SK-N-SH (cell line): ENCODE measurements around the gene APBA3. TPM values are rescaled to one million over a fixed set of nuclear protein-coding genes. Genes with fewer than 3 reads are reported as not detected.

Experiments
- CTCF ChIA-PET: fragments of 300-600, 350-600 bp; formaldehyde crosslinking; extraction: SDS; loops from one replicate; lab custom pipeline; 2021; lab: Yijun Ruan, JAX
- POLR2A ChIA-PET: fragments of 350-600 bp; sonication (Branson Sonifier 250); formaldehyde crosslinking; extraction: SDS; loops from one replicate; lab custom pipeline; 2020; ENCODE audit warnings: antibody characterized with exemption, inconsistent platforms; lab: Yijun Ruan, JAX
- DNase-seq: peaks from one replicate; pipeline ENCODE4 v3.0.0; 2012
- H2AFZ ChIP-seq: fragments of 200-600 bp; sonication (generic); 2 replicates; pipeline ENCODE4 v1.8.1; 2016; ENCODE audit warnings: antibody characterized with exemption, mild to moderate bottlenecking, low read depth
- H3F3A ChIP-seq: fragments of 200-600 bp; sonication (generic); replicated peaks from 2 replicates; pipeline ENCODE3; 2016; ENCODE audit warnings: antibody characterized with exemption, mild to moderate bottlenecking; ENCODE audit not compliant: insufficient read depth
- H3K27ac ChIP-seq, 2 experiments: fragments of 200-500 bp in 1 of 2; fragments of 200-600 bp in 1 of 2; sonication (Bioruptor generic) in 1 of 2; sonication (generic), shearing (Covaris generic) in 1 of 2; 2 replicates each; pipeline versions ENCODE4 v1.5.1 to v1.6.1; 2014 to 2016; ENCODE audit warnings: low read depth in 2 of 2, inconsistent platforms in 1 of 2, low read length in 1 of 2, mild to moderate bottlenecking in 1 of 2, mixed read lengths in 1 of 2
- H3K27me3 ChIP-seq: fragments of 200-600 bp; sonication (generic), shearing (Covaris generic); 2 replicates; pipeline ENCODE4 v1.6.1; 2016; ENCODE audit warnings: mixed run types; ENCODE audit not compliant: insufficient read depth
- H3K36me3 ChIP-seq, 2 experiments: fragments of 200-500 bp in 1 of 2; fragments of 200-600 bp in 1 of 2; sonication (Bioruptor generic) in 1 of 2; sonication (generic) in 1 of 2; replicated peaks in 1 of 2; 2 replicates each; pipeline versions ENCODE3 to v1.5.1; 2014 to 2016; ENCODE audit warnings: low read length in 1 of 2, mild to moderate bottlenecking in 1 of 2; ENCODE audit not compliant: insufficient read depth in 2 of 2, control insufficient read depth in 1 of 2
- H3K4me1 ChIP-seq, 2 experiments: fragments of 200-500 bp in 1 of 2; fragments of 200-600 bp in 1 of 2; sonication (Bioruptor generic) in 1 of 2; sonication (generic), shearing (Covaris generic) in 1 of 2; 2 replicates each; pipeline versions ENCODE4 v1.5.1 to v1.6.1; 2014 to 2016; ENCODE audit warnings: low read depth in 1 of 2, low read length in 1 of 2, mixed run types in 1 of 2; ENCODE audit not compliant: insufficient read depth in 2 of 2, control insufficient read depth in 1 of 2
- H3K4me2 ChIP-seq: fragments of 200-600 bp; sonication (generic), shearing (Covaris generic); 2 replicates; pipeline ENCODE4 v1.6.1; 2017; ENCODE audit warnings: mixed run types
- H3K4me3 ChIP-seq, 2 experiments: fragments of 200-500 bp in 1 of 2; fragments of 200-600 bp in 1 of 2; sonication (Bioruptor generic) in 1 of 2; sonication (generic), shearing (Covaris generic) in 1 of 2; 2 replicates each; pipeline versions ENCODE4 v1.5.1 to v1.8.1; 2014 to 2016; ENCODE audit warnings: low read depth in 2 of 2, inconsistent platforms in 1 of 2, low read length in 1 of 2, mild to moderate bottlenecking in 1 of 2, mixed read lengths in 1 of 2, moderate library complexity in 1 of 2
- H3K79me2 ChIP-seq: fragments of 200-600 bp; sonication (generic); 2 replicates; pipeline ENCODE4 v1.8.1; 2017; ENCODE audit warnings: mild to moderate bottlenecking; ENCODE audit not compliant: insufficient read depth
- H3K9ac ChIP-seq: fragments of 200-600 bp; sonication (generic); 2 replicates; pipeline ENCODE4 v1.6.1; 2017; ENCODE audit warnings: mixed run types
- H3K9me2 ChIP-seq: fragments of 200-600 bp; sonication (generic); 2 replicates; pipeline ENCODE4 v1.6.1; 2017; ENCODE audit warnings: mixed run types
- H3K9me3 ChIP-seq: fragments of 200-600 bp; sonication (generic); 2 replicates; pipeline ENCODE4 v1.6.1; 2017; ENCODE audit warnings: mixed run types, mild to moderate bottlenecking, moderate library complexity
- H4K20me1 ChIP-seq: fragments of 200-600 bp; sonication (generic); 2 replicates; pipeline ENCODE4 v1.6.1; 2017; ENCODE audit warnings: mild to moderate bottlenecking, mixed run types; ENCODE audit not compliant: insufficient read depth
- CHD2 ChIP-seq: fragments of 150-350 bp; IDR thresholded peaks from 2 replicates; pipeline ENCODE4 v1.6.1; 2018; ENCODE audit warnings: low read length; ENCODE audit not compliant: partially characterized antibody
- ELF1 ChIP-seq: IDR thresholded peaks from 2 replicates; pipeline ENCODE4 v1.4.0; 2012
- EZH2phosphoT487 ChIP-seq: fragments of 200-600 bp; sonication (generic); IDR thresholded peaks from 2 replicates; pipeline ENCODE4 v1.6.1; 2017; ENCODE audit warnings: low read depth, mixed run types, mild to moderate bottlenecking, antibody characterized with exemption, moderate library complexity, borderline replicate concordance
- FOSL2 ChIP-seq: IDR thresholded peaks from 2 replicates; pipeline ENCODE4 v1.4.0; 2012; ENCODE audit warnings: low read depth, mild to moderate bottlenecking, moderate library complexity, borderline replicate concordance
- GABPA ChIP-seq: IDR thresholded peaks from 2 replicates; pipeline ENCODE4 v1.4.0; 2012; ENCODE audit warnings: low read depth, mild to moderate bottlenecking
- JUND ChIP-seq: IDR thresholded peaks from 2 replicates; pipeline ENCODE4 v1.4.0; 2012
- MAX ChIP-seq: IDR thresholded peaks from 2 replicates; pipeline ENCODE4 v1.4.0; 2012; ENCODE audit warnings: low read depth
- MEF2A ChIP-seq: IDR thresholded peaks from 2 replicates; pipeline ENCODE4 v1.4.0; 2012; ENCODE audit warnings: low read depth, borderline replicate concordance
- MXI1 ChIP-seq: IDR thresholded peaks from 2 replicates; pipeline ENCODE4 v1.6.1; 2012; ENCODE audit warnings: mild to moderate bottlenecking, low read depth, low read length, improper control_type of control experiment
- NFIC ChIP-seq: IDR thresholded peaks from 2 replicates; pipeline ENCODE4 v1.4.0; 2012; ENCODE audit warnings: borderline replicate concordance
- NRF1 ChIP-seq: IDR thresholded peaks from 2 replicates; pipeline ENCODE4 v1.6.1; 2012; ENCODE audit warnings: low read depth, mild to moderate bottlenecking, low read length
- RAD21 ChIP-seq: IDR thresholded peaks from 2 replicates; pipeline ENCODE4 v1.6.1; 2012; ENCODE audit warnings: mild to moderate bottlenecking, low read length
- RCOR1 ChIP-seq: fragments of 150-350 bp; IDR thresholded peaks from 2 replicates; pipeline ENCODE4 v1.6.1; 2017; ENCODE audit warnings: antibody characterized with exemption, low read length
- RFX5 ChIP-seq: IDR thresholded peaks from 2 replicates; pipeline ENCODE4 v1.6.1; 2012; ENCODE audit warnings: mild to moderate bottlenecking, improper control_type of control experiment, low read length
- RXRA ChIP-seq: IDR thresholded peaks from 2 replicates; pipeline ENCODE4 v1.4.0; 2012; ENCODE audit warnings: low read depth, mild to moderate bottlenecking, borderline replicate concordance
- SMC3 ChIP-seq: IDR thresholded peaks from 2 replicates; pipeline ENCODE4 v1.6.1; 2012; ENCODE audit warnings: low read depth, low read length, improper control_type of control experiment
- TCF12 ChIP-seq: IDR thresholded peaks from 2 replicates; pipeline ENCODE4 v1.4.0; 2012
- USF1 ChIP-seq: IDR thresholded peaks from 2 replicates; pipeline ENCODE4 v1.4.0; 2012; ENCODE audit warnings: low read depth, borderline replicate concordance
- WGBS: methylation state at CpG from one replicate; pipeline ENCODE4 v1.1.6; 2017; ENCODE audit warnings: low lambda C conversion rate; 5-methylcytosine and 5-hydroxymethylcytosine counted together
- polyA plus RNA-seq, 3 experiments: library from polyadenylated mRNA; depleted of rRNA; stranded (reverse); fragments of >200 nt; gene quantifications; 2 replicates each; pipeline ENCODE4 v1.2.3, GENCODE V29; 2012
- TF ChIP-seq, protein P1 (sequence below): fragments of 150-350 bp; IDR thresholded peaks from 2 replicates; pipeline ENCODE4 v1.6.1; 2017; ENCODE audit warnings: antibody characterized with exemption, low read length, low read depth, borderline replicate concordance
- TF ChIP-seq, protein P2 (sequence below): IDR thresholded peaks from 2 replicates; pipeline ENCODE4; 2012

Gene APBA3
- polyA plus RNA-seq, 1 of the 3 experiments (the other 2 are of a cell fraction) = 10.6 TPM

DNA sequence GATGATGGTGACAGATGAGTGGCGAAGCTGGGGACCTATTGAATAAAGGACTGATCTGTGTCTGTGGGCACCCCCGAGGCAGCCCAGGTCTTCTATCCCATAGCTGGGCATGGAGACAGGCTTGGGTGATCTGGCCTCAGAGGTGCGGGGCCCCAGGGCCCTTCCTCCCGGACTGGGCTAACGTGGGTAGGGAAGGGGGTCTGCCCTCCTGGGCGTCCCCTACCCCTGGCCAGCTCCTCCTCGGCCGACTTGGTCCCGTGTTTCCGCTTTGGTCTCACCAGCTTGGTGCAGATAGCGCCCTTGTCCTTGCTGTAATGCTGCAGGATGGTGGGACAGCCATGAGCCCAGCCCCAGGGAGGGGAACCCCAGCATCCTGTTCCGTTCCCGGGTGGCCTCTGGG, 21.4 kb upstream of the APBA3 start (continued):
- TF ChIP-seq EZH2phosphoT487 (no peak), ELF1 (no peak), FOSL2 (no peak)
- TF ChIP-seq, protein P1, sequence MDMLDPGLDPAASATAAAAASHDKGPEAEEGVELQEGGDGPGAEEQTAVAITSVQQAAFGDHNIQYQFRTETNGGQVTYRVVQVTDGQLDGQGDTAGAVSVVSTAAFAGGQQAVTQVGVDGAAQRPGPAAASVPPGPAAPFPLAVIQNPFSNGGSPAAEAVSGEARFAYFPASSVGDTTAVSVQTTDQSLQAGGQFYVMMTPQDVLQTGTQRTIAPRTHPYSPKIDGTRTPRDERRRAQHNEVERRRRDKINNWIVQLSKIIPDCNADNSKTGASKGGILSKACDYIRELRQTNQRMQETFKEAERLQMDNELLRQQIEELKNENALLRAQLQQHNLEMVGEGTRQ = no peak

DNA sequence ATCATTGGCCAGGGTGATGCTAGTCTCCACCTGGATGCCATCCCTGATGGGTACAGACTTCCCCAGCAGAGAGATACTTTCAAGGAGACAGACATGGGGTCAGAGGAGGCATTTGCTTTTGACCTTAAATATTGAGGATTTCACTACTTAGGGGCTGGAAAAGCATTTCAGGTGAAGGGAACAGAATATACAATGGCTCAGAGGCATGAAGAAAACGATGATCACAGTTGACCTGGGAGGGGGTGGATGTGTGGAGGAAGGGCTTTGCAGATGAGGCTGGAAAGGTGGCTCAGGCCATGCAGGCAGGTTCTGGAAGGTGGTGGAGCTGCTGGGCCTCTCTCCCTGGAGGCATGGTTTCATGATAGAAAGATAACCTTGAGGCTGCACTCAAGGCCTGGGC, 20.8 kb upstream of the APBA3 start:
- no peaks in the 10 kb centered on the region; a peak in 1 of 4 replicates for H3K4me1 ChIP-seq
- no peak overlapping the region for H3K4me3 ChIP-seq
- H3K36me3 ChIP-seq = no peaks in the 10 kb centered on the region
- TF ChIP-seq ELF1 (no peak), MAX (no peak), CHD2 (no peak), RCOR1 (no peak), USF1 (no peak), RFX5 (no peak), SMC3 (no peak), GABPA (no peak), NFIC (no peak), MXI1 (no peak), MEF2A (no peak), RAD21 (no peak), NRF1 (no peak), EZH2phosphoT487 (no peak), TCF12 (no peak), RXRA (no peak), JUND (no peak)
- TF ChIP-seq, protein P2, sequence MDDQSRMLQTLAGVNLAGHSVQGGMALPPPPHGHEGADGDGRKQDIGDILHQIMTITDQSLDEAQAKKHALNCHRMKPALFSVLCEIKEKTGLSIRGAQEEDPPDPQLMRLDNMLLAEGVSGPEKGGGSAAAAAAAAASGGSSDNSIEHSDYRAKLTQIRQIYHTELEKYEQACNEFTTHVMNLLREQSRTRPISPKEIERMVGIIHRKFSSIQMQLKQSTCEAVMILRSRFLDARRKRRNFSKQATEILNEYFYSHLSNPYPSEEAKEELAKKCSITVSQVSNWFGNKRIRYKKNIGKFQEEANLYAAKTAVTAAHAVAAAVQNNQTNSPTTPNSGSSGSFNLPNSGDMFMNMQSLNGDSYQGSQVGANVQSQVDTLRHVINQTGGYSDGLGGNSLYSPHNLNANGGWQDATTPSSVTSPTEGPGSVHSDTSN = no peak
- H3F3A ChIP-seq = no peaks in the 10 kb centered on the region
- peaks cover 9% of the 10 kb centered on the region for H3K9me3 ChIP-seq
- POLR2A ChIA-PET = no interaction called here
- H3K9ac ChIP-seq = no peak overlapping the region
- no peak overlapping the region for H3K4me2 ChIP-seq
- no peak for DNase-seq
- H4K20me1 ChIP-seq = no peaks in the 10 kb centered on the region
- H2AFZ ChIP-seq = no peak overlapping the region
- 80% methylated on average over 1 of the region's 1 CpG for WGBS
- CTCF ChIA-PET = interaction anchor here (1.3 to 1.7 kb wide), 2 partner anchors 67 to 96 kb away, joined by 3 to 4 read pairs; no protein-coding TSS in a partner anchor
- H3K27me3 ChIP-seq = peaks cover 44% of the 10 kb centered on the region
- H3K79me2 ChIP-seq = no peaks in the 10 kb centered on the region
- H3K27ac ChIP-seq = no peak overlapping the region
- no peaks in the 10 kb centered on the region for H3K9me2 ChIP-seq
